Endothelial cell of umbilical vein (primary cell): Measurements from ENCODE around the gene PCMT1. TPM values are rescaled to one million over a fixed set of nuclear protein-coding genes. Genes with fewer than 3 reads are reported as not detected.
"Not testable (repeated sequence)": the region's sequence is repeated elsewhere in the genome, so short reads cannot be mapped to it uniquely, and the experiment has no call there.

ENCODE experiments used
- BruUV-seq: library from RNA; stranded (reverse); fragments of 400-500 nt; replicated peaks from 2 replicates; lab custom pipeline; 2021; lab: Mats Ljungman, UMichigan
- CTCF ChIA-PET: fragments of 300-600, 350-600 bp; sonication (Branson Sonifier 250); formaldehyde crosslinking; loops from one replicate; lab custom pipeline; 2021; ENCODE audit warnings: antibody characterized with exemption, inconsistent platforms; lab: Charles Lee
- POLR2A ChIA-PET: fragments of 300-600, 350-600 bp; sonication (Branson Sonifier 250); formaldehyde crosslinking; loops from one replicate; lab custom pipeline; 2021; ENCODE audit warnings: antibody characterized with exemption, inconsistent platforms; lab: Charles Lee
- DNase-seq: peaks from one replicate; pipeline ENCODE4 v3.0.0-alpha.2; 2011; ENCODE audit warnings: low read depth, low spot score
- FAIRE-seq: peaks from 2 replicates; lab custom pipeline; 2011; peaks lifted over from hg19 to GRCh38; lab: Jason Lieb, UNC
- H2AFZ ChIP-seq: 2 replicates; pipeline ENCODE4 v1.6.0; 2012; ENCODE audit warnings: low read depth, low read length, control low read depth, inconsistent platforms
- H3K27ac ChIP-seq: 2 replicates; pipeline ENCODE4 v1.5.1; 2011; ENCODE audit warnings: low read depth, mild to moderate bottlenecking, control low read depth, low read length, moderate library complexity; ENCODE audit not compliant: insufficient read depth
- H3K27me3 ChIP-seq, 2 experiments: 2 replicates each; pipeline versions ENCODE4 v1.6.0 to v1.6.1; 2011; ENCODE audit warnings: low read length in 2 of 2, mixed read lengths in 1 of 2; ENCODE audit not compliant: control insufficient read depth in 2 of 2, insufficient read depth in 2 of 2
- H3K36me3 ChIP-seq, 2 experiments: 2 replicates in 1 of 2; 3 replicates in 1 of 2; pipeline ENCODE4 v1.5.1; 2011; ENCODE audit warnings: low read length in 2 of 2, mild to moderate bottlenecking in 1 of 2, moderate library complexity in 1 of 2; ENCODE audit not compliant: control insufficient read depth in 2 of 2, insufficient read depth in 2 of 2; ENCODE audit errors: extremely low read depth in 1 of 2
- H3K4me1 ChIP-seq: 3 replicates; pipeline ENCODE4 v1.5.1; 2011; ENCODE audit warnings: mild to moderate bottlenecking, low read length; ENCODE audit not compliant: control insufficient read depth, insufficient read depth; ENCODE audit errors: extremely low read depth
- H3K4me2 ChIP-seq: 2 replicates; pipeline ENCODE4 v1.6.1; 2011; ENCODE audit warnings: low read length, control low read depth, mixed read lengths; ENCODE audit not compliant: insufficient read depth
- H3K4me3 ChIP-seq, 3 experiments: fragments of 200-600 bp in 1 of 3; sonication (generic), shearing (Covaris generic) in 1 of 3; replicated peaks in 1 of 3; 2 replicates each; pipeline ENCODE4 v1.5.1; 2011 to 2016; ENCODE audit warnings: control low read depth in 3 of 3, low read length in 3 of 3, mild to moderate bottlenecking in 2 of 3, inconsistent platforms in 1 of 3, low read depth in 1 of 3, moderate library complexity in 1 of 3; ENCODE audit not compliant: insufficient read depth in 1 of 3
- H3K79me2 ChIP-seq: 2 replicates; pipeline ENCODE4 v1.6.0; 2012; ENCODE audit warnings: low read length, inconsistent platforms; ENCODE audit not compliant: control insufficient read depth, insufficient read depth
- H3K9ac ChIP-seq: replicated peaks from 2 replicates; pipeline ENCODE3; 2011; ENCODE audit warnings: low read length, control low read depth; ENCODE audit not compliant: insufficient read depth; ENCODE audit errors: extremely low read depth
- H3K9me1 ChIP-seq: replicated peaks from 3 replicates; pipeline ENCODE4 v1.6.0; 2011; ENCODE audit warnings: mild to moderate bottlenecking, low read length; ENCODE audit not compliant: control insufficient read depth, insufficient read depth; ENCODE audit errors: extremely low read depth
- H3K9me3 ChIP-seq: replicated peaks from 2 replicates; pipeline ENCODE4 v1.5.1; 2012; ENCODE audit warnings: low read length, inconsistent platforms; ENCODE audit not compliant: control insufficient read depth, insufficient read depth
- H4K20me1 ChIP-seq: replicated peaks from 2 replicates; pipeline ENCODE3; 2011; ENCODE audit warnings: mild to moderate bottlenecking, low read length; ENCODE audit not compliant: control insufficient read depth, insufficient read depth; ENCODE audit errors: extremely low read depth
- EZH2 ChIP-seq: IDR thresholded peaks from 2 replicates; pipeline ENCODE4 v1.6.1; 2012; ENCODE audit warnings: borderline replicate concordance, low read depth, mild to moderate bottlenecking, moderate library complexity, low read length, inconsistent platforms; ENCODE audit not compliant: severe bottlenecking
- FOS ChIP-seq: IDR thresholded peaks from 2 replicates; pipeline ENCODE4 v1.6.1; 2011; ENCODE audit warnings: mild to moderate bottlenecking, low read length, moderate library complexity, borderline replicate concordance; ENCODE audit not compliant: insufficient read depth
- GATA2 ChIP-seq: IDR thresholded peaks from 2 replicates; pipeline ENCODE4 v1.7.0; 2011; ENCODE audit warnings: low read depth, mild to moderate bottlenecking, moderate library complexity, mixed read lengths, low read length; ENCODE audit not compliant: insufficient read length, insufficient read depth
- JUN ChIP-seq: IDR thresholded peaks from 2 replicates; pipeline ENCODE4 v1.6.1; 2011; ENCODE audit warnings: borderline replicate concordance, low read depth; ENCODE audit not compliant: insufficient read length, insufficient read depth
- MYC ChIP-seq: IDR thresholded peaks from one replicate; pipeline ENCODE4 v1.6.1; 2011; ENCODE audit warnings: mild to moderate bottlenecking, low read depth, low read length
- POLR2A ChIP-seq: IDR thresholded peaks from 2 replicates; pipeline ENCODE4 v1.6.1; 2012; ENCODE audit warnings: low read depth, mild to moderate bottlenecking, control low read depth, low read length
- POLR2AphosphoS5 ChIP-seq: IDR thresholded peaks from 2 replicates; pipeline ENCODE4 v1.6.1; 2012; ENCODE audit warnings: low read depth, mild to moderate bottlenecking, control low read depth, low read length, moderate library complexity; ENCODE audit not compliant: insufficient read depth
- dilution Hi-C: fragments of 300-500 bp; cut with MboI; formaldehyde crosslinking; loops from one replicate; pipeline ENCODE4 v1.15.0; 2019; ENCODE audit warnings: low sequenced_read_pairs; ENCODE audit not compliant: extremely low pct_ligation_motif_present
- intact Hi-C: fragments of 100-400 bp; cut with micrococcal nuclease; formaldehyde crosslinking; loops from one replicate; pipeline ENCODE4 v1.10.0; 2022
- polyA plus RNA-seq, 4 experiments: library from polyadenylated mRNA; depleted of rRNA in 3 of 4; stranded (reverse) in 3 of 4; unstranded in 1 of 4; fragments of >200 nt; gene quantifications; 2 replicates each; pipeline versions ENCODE4 v1.2.1 to v1.2.3, GENCODE V29; 2011 to 2012; ENCODE audit warnings: missing spikeins in 1 of 4
- total RNA-seq: library from RNA; stranded (reverse); gene quantifications from 2 replicates; pipeline ENCODE4 v1.2.3, GENCODE V29; 2021
- TF ChIP-seq, protein P1 (sequence below): IDR thresholded peaks from 2 replicates; pipeline ENCODE4 v1.6.1; 2011; ENCODE audit not compliant: insufficient read depth, insufficient read length
- TF ChIP-seq, protein P2 (sequence below), 2 donors: IDR thresholded peaks; 1 replicate in 1 of 2; 2 replicates in 1 of 2; pipeline ENCODE4 v1.5.1; 2011; ENCODE audit warnings: low read length in 2 of 2, mild to moderate bottlenecking in 2 of 2, moderate library complexity in 2 of 2, control low read depth in 1 of 2, inconsistent platforms in 1 of 2, low read depth in 1 of 2; ENCODE audit not compliant: insufficient read depth in 1 of 2; ENCODE audit errors: extremely low read depth in 1 of 2

PCMT1 gene
- total and polyA plus RNA-seq, 2 donors (not counting 3 experiments of a cell fraction or from before 2014, with no cell fraction given), result 95.0 to 102 TPM

DNA sequence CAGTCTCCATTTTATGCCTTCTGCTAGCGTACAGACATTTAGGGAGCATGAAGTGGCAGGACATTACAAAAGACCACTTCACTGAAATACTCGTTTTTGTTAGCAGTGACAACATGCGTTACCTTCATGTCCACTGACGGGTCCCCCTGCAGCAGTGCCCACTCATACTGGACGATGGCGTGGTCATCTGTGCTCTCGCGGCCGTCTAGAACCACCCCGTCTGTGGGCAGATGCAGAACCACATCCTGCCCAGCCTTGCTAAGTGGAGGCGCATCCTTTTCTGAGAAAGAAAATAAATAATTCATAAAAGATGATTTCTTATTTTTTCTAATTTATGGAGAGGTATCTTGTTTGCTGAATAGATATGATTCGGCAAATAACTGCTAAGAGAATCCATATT, 103.3 kb downstream of the PCMT1 start:
- dilution Hi-C loops, result no loop called here
- peak; percentile 45 for DNase-seq
- no peak for FAIRE-seq
- H3K4me1 ChIP-seq, result peaks cover 65% of the 10 kb centered on the region
- H3K9me1 ChIP-seq, result no peaks in the 10 kb centered on the region
- peak overlapping the region; percentile 97 for H3K4me2 ChIP-seq
- ChIA-PET POLR2A (no interaction called here), CTCF (interaction anchor here (0.8 kb wide), 1 partner anchor 12 kb away, joined by 3 read pairs; no protein-coding TSS in a partner anchor)
- TF ChIP-seq GATA2, result no peak
- no peak for TF ChIP-seq JUN
- TF ChIP-seq, protein P1, sequence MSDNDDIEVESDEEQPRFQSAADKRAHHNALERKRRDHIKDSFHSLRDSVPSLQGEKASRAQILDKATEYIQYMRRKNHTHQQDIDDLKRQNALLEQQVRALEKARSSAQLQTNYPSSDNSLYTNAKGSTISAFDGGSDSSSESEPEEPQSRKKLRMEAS, result no peak
- no peak for TF ChIP-seq EZH2
- TF ChIP-seq POLR2AphosphoS5, result no peak
- no peak for TF ChIP-seq FOS
- no peak for TF ChIP-seq POLR2A
- TF ChIP-seq, protein P2, sequence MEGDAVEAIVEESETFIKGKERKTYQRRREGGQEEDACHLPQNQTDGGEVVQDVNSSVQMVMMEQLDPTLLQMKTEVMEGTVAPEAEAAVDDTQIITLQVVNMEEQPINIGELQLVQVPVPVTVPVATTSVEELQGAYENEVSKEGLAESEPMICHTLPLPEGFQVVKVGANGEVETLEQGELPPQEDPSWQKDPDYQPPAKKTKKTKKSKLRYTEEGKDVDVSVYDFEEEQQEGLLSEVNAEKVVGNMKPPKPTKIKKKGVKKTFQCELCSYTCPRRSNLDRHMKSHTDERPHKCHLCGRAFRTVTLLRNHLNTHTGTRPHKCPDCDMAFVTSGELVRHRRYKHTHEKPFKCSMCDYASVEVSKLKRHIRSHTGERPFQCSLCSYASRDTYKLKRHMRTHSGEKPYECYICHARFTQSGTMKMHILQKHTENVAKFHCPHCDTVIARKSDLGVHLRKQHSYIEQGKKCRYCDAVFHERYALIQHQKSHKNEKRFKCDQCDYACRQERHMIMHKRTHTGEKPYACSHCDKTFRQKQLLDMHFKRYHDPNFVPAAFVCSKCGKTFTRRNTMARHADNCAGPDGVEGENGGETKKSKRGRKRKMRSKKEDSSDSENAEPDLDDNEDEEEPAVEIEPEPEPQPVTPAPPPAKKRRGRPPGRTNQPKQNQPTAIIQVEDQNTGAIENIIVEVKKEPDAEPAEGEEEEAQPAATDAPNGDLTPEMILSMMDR (IDR thresholded peaks at IDR 0.05; ENCODE audit: extremely low read depth in 1 of 2, insufficient read depth in 1 of 2, low read depth in 1 of 2, low read length in 2 of 2), result no peak
- no peak for TF ChIP-seq MYC
- no TSS peak for BruUV-seq
- H2AFZ ChIP-seq, result peak overlapping the region; percentile 33
- H3K36me3 ChIP-seq, result no peaks in the 10 kb centered on the region
- no peaks in the 10 kb centered on the region for H4K20me1 ChIP-seq
- peak overlapping the region; percentile 74 for H3K27ac ChIP-seq
- peak overlapping the region; percentile 78 for H3K9ac ChIP-seq
- peak overlapping the region; percentile 34 to 58 (median 44) for H3K4me3 ChIP-seq
- H3K27me3 ChIP-seq, result no peaks in the 10 kb centered on the region
- peaks cover 33% of the 10 kb centered on the region for H3K79me2 ChIP-seq
- intact Hi-C loops, result no loop called here
- H3K9me3 ChIP-seq, result no peaks in the 10 kb centered on the region

DNA sequence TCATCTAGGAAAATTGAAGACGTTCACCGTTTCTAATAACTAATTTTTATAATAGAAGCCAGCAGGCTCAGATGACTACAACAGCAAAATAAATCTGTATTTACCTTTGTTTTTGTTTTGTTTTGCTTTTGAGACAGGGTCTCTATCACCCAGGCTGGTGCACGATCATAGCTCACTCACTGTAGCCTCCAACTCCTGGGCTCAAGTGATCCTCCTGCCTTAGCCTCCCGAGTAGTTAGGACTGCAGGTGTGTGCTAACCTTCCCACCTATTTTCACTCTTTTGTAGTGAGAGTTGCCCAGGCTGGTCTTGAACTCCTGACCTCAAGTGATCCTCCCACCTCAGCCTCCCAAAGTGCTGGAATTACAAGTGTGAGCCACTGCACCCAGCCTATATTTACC, 104.5 kb downstream of the PCMT1 start:
- DNase-seq, H3K9me3 ChIP-seq, intact Hi-C loops, H3K4me3 ChIP-seq, BruUV-seq, H3K36me3 ChIP-seq, H3K27me3 ChIP-seq, H2AFZ ChIP-seq, H3K9me1 ChIP-seq, H4K20me1 ChIP-seq, dilution Hi-C loops, POLR2A ChIA-PET, FAIRE-seq: not testable (repeated sequence)
- peak overlapping the region; percentile 95 for H3K27ac ChIP-seq
- H3K4me1 ChIP-seq, result peaks cover 68% of the 10 kb centered on the region
- peak overlapping the region; percentile 97 for H3K4me2 ChIP-seq
- CTCF ChIA-PET, result interaction anchor here (0.8 to 1.6 kb wide), 3 partner anchors 10 to 14 kb away, joined by 3 to 9 read pairs (median 3); partner anchors contain the start of gene LRP11
- peaks cover 43% of the 10 kb centered on the region for H3K79me2 ChIP-seq
- peak overlapping the region; percentile 92 for H3K9ac ChIP-seq
